ENCODE results near the gene PLA2G4D. TPM values are rescaled to one million over a fixed set of nuclear protein-coding genes. Genes with fewer than 3 reads are reported as not detected.

The PLA2G4D gene
- total RNA-seq, 1 experiment from 2014 or later, result 0.34 TPM

- TF ChIP-seq, protein P1, sequence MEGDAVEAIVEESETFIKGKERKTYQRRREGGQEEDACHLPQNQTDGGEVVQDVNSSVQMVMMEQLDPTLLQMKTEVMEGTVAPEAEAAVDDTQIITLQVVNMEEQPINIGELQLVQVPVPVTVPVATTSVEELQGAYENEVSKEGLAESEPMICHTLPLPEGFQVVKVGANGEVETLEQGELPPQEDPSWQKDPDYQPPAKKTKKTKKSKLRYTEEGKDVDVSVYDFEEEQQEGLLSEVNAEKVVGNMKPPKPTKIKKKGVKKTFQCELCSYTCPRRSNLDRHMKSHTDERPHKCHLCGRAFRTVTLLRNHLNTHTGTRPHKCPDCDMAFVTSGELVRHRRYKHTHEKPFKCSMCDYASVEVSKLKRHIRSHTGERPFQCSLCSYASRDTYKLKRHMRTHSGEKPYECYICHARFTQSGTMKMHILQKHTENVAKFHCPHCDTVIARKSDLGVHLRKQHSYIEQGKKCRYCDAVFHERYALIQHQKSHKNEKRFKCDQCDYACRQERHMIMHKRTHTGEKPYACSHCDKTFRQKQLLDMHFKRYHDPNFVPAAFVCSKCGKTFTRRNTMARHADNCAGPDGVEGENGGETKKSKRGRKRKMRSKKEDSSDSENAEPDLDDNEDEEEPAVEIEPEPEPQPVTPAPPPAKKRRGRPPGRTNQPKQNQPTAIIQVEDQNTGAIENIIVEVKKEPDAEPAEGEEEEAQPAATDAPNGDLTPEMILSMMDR (IDR thresholded peaks at IDR 0.05 in 2 of 3, conservative IDR thresholded peaks at IDR 0.05 in 1 of 3; ENCODE audit: borderline replicate concordance in 1 of 3, insufficient read depth in 1 of 3, low read depth in 2 of 3, low read length in 2 of 3), result no peak
- no peak for TF ChIP-seq POLR2AphosphoS5 (IDR thresholded peaks at IDR 0.05; ENCODE audit: low read depth, low read length)
- TF ChIP-seq SIN3A (IDR thresholded peaks at IDR 0.05; ENCODE audit: low read depth), result no peak
- no peak for TF ChIP-seq YY1 (IDR thresholded peaks at IDR 0.05; ENCODE audit: extremely low read depth, insufficient replicate concordance, low read depth, low read length)
- TF ChIP-seq POLR2A (IDR thresholded peaks at IDR 0.05; ENCODE audit: borderline replicate concordance, extremely low read depth, insufficient read depth, insufficient read length), result no peak
- TF ChIP-seq EGR1 (IDR thresholded peaks at IDR 0.05; ENCODE audit: low read depth), result no peak
Measured at GRCh38 chr15:42108806-42109205, 14.4 kb upstream of the PLA2G4D start (continued).

- Histone ChIP-seq H3K4me1 (ENCODE audit: control insufficient read depth in 1 of 2, insufficient read depth in 2 of 2, low read length in 2 of 2) (peaks cover 0 to 5% of the 10 kb centered on the region in 2 experiments; a peak in 1 of 4 replicates), H3K79me2 (ENCODE audit: insufficient read depth, low read length) (no peaks in the 10 kb centered on the region), H4K20me1 (ENCODE audit: insufficient read depth) (no peaks in the 10 kb centered on the region), H2AFZ (ENCODE audit: low read depth, low read length, poor library complexity, severe bottlenecking) (no peak overlapping the region), H3K9me3 (ENCODE audit: control insufficient read depth in 1 of 2, insufficient read depth in 1 of 2, low read depth in 1 of 2, low read length in 2 of 2) (no peaks in the 10 kb centered on the region; a peak in 1 of 4 replicates), H3K4me3 (replicated peaks in 1 of 2; ENCODE audit: low read depth in 1 of 2, low read length in 2 of 2) (no peak overlapping the region), H3K4me2 (ENCODE audit: low read length) (no peak overlapping the region), H3K36me3 (ENCODE audit: control insufficient read depth in 1 of 2, insufficient read depth in 2 of 2, low read length in 2 of 2) (no peaks in the 10 kb centered on the region), H3K27ac (ENCODE audit: low read depth, low read length) (no peak overlapping the region), H3K9me2 (ENCODE audit: insufficient read depth) (no peaks in the 10 kb centered on the region), H3K9ac (ENCODE audit: low read length) (no peak overlapping the region), H3K27me3 (ENCODE audit: insufficient read depth, low read length) (no peaks in the 10 kb centered on the region)
- ATAC-seq, result no peak
- BruUV-seq (replicated peaks), result no TSS peak
- intact Hi-C loops (cut with micrococcal nuclease), result no loop called here
- DNase-seq (ENCODE audit: low read depth, low spot score), result no peak
- ChIA-PET POLR2A (no interaction called here), CTCF (no interaction called here), RAD21 (ENCODE audit: low non-redundant PET in 1 of 2, low total read pairs in 2 of 2, uncharacterized antibody in 2 of 2, unreplicated experiment in 2 of 2) (no interaction called here)
- no peak for TF ChIP-seq ELF1 (IDR thresholded peaks at IDR 0.05; ENCODE audit: borderline replicate concordance, low read depth)
- TF ChIP-seq SP1 (IDR thresholded peaks at IDR 0.05; ENCODE audit: low read depth), result no peak
- TF ChIP-seq RAD21 (IDR thresholded peaks at IDR 0.05; ENCODE audit: low read depth), result no peak
- TF ChIP-seq TCF7L2 (IDR thresholded peaks at IDR 0.05; ENCODE audit: borderline replicate concordance, extremely low read depth, insufficient read depth, insufficient read length), result no peak
- no peak for TF ChIP-seq CBX3 (IDR thresholded peaks at IDR 0.05; ENCODE audit: low read depth)
- TF ChIP-seq ATF3 (IDR thresholded peaks at IDR 0.05), result no peak
- no peak for TF ChIP-seq YY1 (IDR thresholded peaks at IDR 0.05; ENCODE audit: extremely low read depth, insufficient replicate concordance, low read depth, low read length)
- no peak for TF ChIP-seq ZFX (IDR thresholded peaks at IDR 0.05)
- TF ChIP-seq CEBPB (IDR thresholded peaks at IDR 0.05; ENCODE audit: low read depth), result no peak
- TF ChIP-seq JUND (IDR thresholded peaks at IDR 0.05), result no peak
- no peak for TF ChIP-seq EGR1 (IDR thresholded peaks at IDR 0.05; ENCODE audit: low read depth)
- TF ChIP-seq EZH2 (IDR thresholded peaks at IDR 0.05), result no peak
- TF ChIP-seq, protein P2, sequence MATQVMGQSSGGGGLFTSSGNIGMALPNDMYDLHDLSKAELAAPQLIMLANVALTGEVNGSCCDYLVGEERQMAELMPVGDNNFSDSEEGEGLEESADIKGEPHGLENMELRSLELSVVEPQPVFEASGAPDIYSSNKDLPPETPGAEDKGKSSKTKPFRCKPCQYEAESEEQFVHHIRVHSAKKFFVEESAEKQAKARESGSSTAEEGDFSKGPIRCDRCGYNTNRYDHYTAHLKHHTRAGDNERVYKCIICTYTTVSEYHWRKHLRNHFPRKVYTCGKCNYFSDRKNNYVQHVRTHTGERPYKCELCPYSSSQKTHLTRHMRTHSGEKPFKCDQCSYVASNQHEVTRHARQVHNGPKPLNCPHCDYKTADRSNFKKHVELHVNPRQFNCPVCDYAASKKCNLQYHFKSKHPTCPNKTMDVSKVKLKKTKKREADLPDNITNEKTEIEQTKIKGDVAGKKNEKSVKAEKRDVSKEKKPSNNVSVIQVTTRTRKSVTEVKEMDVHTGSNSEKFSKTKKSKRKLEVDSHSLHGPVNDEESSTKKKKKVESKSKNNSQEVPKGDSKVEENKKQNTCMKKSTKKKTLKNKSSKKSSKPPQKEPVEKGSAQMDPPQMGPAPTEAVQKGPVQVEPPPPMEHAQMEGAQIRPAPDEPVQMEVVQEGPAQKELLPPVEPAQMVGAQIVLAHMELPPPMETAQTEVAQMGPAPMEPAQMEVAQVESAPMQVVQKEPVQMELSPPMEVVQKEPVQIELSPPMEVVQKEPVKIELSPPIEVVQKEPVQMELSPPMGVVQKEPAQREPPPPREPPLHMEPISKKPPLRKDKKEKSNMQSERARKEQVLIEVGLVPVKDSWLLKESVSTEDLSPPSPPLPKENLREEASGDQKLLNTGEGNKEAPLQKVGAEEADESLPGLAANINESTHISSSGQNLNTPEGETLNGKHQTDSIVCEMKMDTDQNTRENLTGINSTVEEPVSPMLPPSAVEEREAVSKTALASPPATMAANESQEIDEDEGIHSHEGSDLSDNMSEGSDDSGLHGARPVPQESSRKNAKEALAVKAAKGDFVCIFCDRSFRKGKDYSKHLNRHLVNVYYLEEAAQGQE (IDR thresholded peaks at IDR 0.05; ENCODE audit: low read depth), result no peak
- no peak for TF ChIP-seq SIN3A (IDR thresholded peaks at IDR 0.05; ENCODE audit: low read depth)
- no peak for TF ChIP-seq SRF (IDR thresholded peaks at IDR 0.05; ENCODE audit: low read depth)
- TF ChIP-seq EZH2phosphoT487 (IDR thresholded peaks at IDR 0.05; ENCODE audit: borderline replicate concordance), result no peak
- TF ChIP-seq, protein P1 (IDR thresholded peaks at IDR 0.05 in 2 of 3, conservative IDR thresholded peaks at IDR 0.05 in 1 of 3; ENCODE audit: borderline replicate concordance in 1 of 3, insufficient read depth in 1 of 3, low read depth in 2 of 3, low read length in 2 of 3), result no peak
Measured at GRCh38 chr15:42108189-42108588, 13.8 kb upstream of the PLA2G4D start.
